GM19193 (cell line): ENCODE results near the gene C22orf23.

Experiments used
- POLR2A ChIP-seq: IDR thresholded peaks from 4 replicates; pipeline ENCODE4 v1.6.1; 2011; ENCODE audit not compliant: insufficient read depth, insufficient read length; ENCODE audit errors: extremely low read depth

The C22orf23 gene

DNA sequence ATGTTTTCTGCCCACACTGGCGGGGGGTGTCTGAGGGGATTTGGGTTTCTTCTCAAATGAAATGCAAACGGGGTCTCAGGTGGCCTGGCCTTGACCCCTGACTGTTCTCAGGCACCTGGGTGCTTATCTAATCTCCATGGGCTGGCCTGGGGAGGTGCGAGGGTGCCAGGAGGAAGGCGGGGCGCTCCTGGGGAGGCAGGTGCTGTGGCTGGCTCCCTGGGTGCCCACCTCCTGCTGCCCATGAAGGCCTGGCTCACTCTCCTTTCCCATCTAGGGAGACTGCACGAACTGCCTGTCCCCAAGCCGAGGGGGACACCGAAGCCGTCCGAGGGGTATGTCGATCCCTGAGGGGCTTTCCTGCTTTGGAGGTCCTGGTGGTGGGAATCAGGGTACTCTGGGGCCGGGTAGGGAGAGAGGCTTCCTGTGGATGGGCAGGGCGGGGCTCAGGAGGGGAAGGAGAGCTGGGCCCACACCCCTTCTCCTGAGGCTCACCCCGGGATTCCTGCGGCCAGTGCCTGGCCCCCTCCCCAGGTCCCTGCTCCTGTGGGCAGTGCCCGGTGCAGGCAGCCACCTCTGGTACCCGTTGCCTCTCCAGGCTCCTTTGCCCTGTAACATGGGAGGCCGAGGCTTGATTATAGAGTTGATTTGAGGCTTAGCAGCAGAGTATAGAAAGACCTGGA lies 28.9 kb downstream of the C22orf23 start:
- no peak for TF ChIP-seq POLR2A

DNA sequence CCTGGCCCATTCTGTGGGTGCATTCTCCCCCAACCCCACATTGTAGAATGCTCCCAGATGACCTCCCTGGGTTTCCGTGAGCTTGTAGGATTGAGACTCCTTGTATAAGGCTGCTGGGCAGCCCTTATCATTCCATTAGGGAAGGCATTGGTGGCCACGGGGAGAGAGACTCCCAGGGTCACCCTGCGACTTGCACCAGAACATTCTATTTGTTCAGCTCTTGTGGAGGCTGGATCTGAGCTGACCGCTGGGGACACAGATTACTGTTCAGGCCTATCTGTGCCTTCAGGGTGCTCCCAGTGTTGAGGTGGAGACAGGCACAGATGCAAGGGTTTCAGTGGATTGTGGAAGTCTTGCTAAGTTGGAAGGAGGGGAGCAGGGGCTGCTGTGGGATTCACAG lies 29.5 kb downstream of the C22orf23 start:
- TF ChIP-seq POLR2A, result no peak

DNA sequence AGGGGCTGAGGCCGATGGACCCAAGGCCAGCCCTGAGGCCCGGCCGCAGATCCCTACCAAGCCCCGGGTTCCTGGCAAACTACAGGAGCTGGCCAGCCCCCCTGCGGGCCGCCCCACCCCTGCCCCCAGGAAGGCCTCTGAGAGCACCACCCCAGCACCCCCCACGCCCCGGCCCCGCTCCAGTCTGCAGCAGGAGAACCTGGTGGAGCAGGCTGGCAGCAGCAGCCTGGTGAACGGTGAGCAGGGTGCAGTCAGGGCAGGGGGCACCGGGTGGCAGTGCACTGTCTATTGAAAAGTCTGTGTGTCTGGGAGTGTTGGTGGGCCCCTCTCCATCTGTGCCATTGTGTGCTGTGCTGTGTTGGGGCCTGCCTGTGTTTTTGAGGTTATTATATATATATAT lies 31.2 kb downstream of the C22orf23 start:
- TF ChIP-seq POLR2A, result no peak

DNA sequence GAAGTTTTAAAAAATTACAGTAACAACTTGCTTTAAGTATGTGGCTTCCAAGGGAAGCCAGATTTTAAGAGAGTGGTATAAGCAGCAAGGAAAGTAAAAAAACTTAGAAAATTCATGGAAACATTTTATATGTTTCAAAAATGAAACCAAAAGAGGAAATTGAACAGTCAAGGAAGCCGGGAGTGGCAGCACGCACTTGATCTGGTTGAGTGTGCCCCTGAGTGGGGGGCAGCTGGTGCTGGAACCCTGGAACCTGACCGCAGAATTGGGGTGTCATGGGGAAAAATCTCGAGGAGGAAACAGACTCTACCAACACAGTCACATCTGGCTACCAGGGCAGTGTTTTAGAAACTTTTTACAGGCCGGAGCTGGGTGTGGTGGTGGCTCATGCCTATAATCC lies 33.3 kb downstream of the C22orf23 start:
- TF ChIP-seq POLR2A, result no peak

DNA sequence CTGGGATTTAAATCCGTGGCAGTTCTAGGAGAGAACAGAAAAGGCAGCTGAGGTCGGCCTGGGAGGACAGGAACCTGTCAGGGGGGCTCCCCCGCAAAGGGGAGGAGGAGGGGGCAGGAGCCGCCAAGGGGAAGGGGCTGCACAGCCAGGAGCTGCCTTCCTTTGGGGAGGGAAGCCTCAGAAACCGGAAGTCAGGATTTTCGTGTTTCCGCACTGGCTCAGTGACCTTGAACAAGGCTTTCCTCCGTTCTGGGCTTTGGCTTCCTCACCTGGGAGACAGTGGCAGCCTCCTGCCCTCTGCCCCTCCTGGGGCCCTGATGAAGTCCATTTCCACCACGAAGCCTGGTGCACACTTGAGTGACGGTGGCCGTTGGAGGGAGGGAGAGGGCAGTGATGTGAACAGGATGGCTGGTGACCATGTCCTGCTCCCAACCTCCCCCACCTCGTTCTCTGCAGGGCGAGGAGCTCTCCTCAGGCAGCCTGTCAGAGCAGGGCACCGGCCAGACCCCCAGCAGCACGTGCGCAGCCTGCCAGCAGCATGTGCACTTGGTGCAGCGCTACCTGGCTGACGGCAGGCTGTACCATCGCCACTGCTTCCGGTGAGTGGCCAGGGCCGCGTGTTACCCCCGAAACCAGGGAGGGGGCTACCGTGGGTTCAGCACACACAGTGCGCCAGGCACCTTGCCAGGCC lies 34.7 kb downstream of the C22orf23 start:
- TF ChIP-seq POLR2A, result no peak

DNA sequence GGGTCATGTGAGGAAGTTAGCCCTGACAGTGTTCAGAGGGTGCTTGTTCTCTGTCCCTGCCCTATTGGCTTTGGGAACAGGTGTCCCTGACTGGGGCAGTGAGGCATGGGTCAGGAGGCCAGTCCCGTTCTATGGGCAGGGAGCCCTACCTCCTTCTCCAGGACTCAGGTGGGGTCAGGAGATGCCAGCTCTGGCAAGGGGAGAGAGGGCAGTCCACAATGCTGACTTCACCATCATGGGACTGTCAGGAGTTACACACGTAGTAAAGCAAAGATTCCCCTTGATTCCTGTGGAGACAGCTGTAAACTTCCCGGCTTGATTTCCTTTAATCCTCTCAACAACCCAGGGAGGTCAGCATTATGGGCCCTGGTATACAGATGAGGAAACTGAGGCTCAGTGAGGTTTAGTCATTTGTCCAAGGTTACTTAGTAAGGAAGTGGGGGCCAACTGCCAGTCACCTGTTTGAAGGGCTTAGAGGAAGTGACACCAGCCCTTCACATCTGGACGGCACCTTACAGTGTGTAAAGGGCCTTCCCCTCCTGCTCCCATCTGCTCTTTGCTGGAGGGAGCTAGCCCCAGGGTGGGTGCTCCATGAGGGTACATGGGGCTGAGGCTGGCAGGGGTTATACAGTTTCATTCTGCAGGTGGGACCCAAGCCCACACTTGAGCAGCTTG lies 35.4 kb downstream of the C22orf23 start:
- no peak for TF ChIP-seq POLR2A

DNA sequence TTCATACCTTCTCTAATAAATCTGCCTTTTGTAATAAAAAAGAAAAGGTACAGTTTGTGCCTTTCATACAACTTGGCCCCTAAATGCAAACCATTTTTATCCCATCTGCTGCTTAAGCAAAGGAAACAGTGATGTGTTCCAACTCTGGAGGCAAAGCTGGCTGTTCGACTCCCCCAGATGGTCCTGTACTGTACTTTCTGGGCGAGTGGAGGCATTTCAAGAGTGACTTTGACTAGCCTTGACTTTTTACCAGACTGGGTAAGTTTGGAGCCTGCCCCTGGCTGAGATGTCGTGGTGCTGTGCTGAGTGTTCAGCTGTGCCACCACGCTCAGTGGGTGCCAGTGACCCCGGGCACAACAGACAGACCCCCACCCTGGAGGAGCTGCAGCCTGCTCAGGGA lies 37.1 kb downstream of the C22orf23 start:
- no peak for TF ChIP-seq POLR2A

DNA sequence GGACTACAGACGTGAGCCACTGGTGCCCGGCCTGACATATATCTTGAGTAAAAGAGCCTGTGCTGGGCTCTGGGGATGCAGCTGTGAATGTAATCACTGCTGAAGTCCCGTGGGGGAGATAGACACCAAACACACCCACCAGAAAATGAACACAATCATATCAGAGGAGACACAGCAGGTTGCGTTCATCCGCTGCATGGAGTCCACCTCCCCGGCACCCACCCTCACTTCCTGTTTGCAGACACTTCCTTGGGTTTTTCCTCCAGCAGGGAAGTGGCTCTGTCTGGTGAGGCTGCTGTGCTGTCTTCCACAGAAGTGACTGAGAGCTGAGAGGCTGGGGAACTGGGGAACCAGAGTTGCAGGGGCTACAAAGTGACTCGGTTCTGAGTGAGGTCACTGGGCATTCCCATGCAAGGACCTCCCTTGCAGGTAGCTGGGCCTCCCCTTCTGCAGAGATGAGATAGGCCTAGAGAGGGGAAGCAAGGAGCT lies 40.1 kb downstream of the C22orf23 start:
- TF ChIP-seq POLR2A, result no peak

GRCh38 chr22:37912171-37912570 lies 41.2 kb downstream of the C22orf23 start:
- no peak for TF ChIP-seq POLR2A

DNA sequence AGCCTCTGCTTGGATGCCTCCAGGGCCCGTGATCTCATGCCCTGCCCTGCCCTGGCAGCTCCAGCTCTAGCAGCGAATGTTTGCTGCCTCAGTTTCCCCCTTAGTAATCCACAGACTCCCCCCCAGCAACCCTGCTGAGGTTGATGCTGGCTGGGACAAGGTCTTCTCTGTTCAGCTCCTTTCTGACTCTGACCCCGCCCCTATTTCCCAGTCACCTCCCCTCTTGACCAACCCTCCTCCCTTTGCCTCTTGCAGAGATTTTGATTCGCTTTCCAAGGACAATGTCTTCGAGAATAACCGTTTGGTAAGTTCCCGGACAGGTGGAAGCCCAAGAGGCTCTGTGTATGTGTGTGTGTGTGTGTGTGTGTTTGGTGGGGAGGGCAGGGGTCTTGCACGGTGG lies 41.7 kb downstream of the C22orf23 start:
- no peak for TF ChIP-seq POLR2A

- no peak for TF ChIP-seq POLR2A
Measured at GRCh38 chr22:37910890-37911672, 42.3 kb downstream of the C22orf23 start.

GRCh38 chr22:37909766-37910165 lies 43.6 kb downstream of the C22orf23 start:
- no peak for TF ChIP-seq POLR2A

- TF ChIP-seq POLR2A, result no peak
Measured at GRCh38 chr22:37907036-37907954, 46.1 kb downstream of the C22orf23 start.

DNA sequence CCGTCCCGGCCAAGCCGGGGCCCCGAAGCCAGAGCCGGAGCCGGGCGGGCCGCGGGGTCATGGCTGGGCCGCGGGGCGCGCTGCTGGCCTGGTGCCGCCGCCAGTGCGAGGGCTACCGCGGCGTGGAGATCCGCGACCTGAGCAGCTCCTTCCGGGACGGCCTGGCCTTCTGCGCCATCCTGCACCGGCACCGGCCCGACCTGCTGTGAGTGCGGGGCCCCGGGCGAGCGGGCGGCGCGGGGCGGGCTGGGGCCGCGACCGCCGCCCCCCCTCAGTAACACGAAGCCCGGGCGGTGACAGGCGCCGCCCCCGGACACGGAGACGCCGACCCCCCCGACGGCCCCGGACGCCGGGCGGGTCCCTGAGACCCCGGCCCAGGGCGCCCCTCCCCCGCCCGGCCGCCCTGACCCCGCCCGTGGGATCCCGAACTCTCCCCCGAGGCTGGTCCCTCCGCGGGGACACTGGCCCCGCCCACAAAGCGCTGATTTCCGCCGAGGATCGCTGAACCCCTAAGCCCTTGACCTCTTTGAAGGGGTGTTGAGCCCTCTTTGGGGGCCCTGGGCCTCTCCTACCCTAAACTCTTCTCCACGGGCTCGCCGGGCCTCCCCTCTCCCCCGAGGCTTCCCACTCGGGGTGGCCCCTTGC lies 46.9 kb downstream of the C22orf23 start:
- peak; percentile 53 for TF ChIP-seq POLR2A
